OCI-LY7 (cell line): ENCODE measurements around the gene TMEM26.

ENCODE experiments used
- EZH2phosphoT487 ChIP-seq: fragments of 200-600 bp; sonication (generic); IDR thresholded peaks from 2 replicates; pipeline ENCODE4 v1.6.1; 2018; ENCODE audit warnings: low read depth, borderline replicate concordance, mild to moderate bottlenecking, mixed run types, antibody characterized with exemption, low read length, moderate library complexity, mixed read lengths
- TF ChIP-seq, protein P1 (sequence below): fragments of 200-600 bp; sonication (generic); conservative IDR thresholded peaks from 2 replicates; pipeline ENCODE4 v1.5.1; 2014; ENCODE audit warnings: mild to moderate bottlenecking, antibody characterized with exemption, low read length, moderate library complexity, mixed read lengths

DNA sequence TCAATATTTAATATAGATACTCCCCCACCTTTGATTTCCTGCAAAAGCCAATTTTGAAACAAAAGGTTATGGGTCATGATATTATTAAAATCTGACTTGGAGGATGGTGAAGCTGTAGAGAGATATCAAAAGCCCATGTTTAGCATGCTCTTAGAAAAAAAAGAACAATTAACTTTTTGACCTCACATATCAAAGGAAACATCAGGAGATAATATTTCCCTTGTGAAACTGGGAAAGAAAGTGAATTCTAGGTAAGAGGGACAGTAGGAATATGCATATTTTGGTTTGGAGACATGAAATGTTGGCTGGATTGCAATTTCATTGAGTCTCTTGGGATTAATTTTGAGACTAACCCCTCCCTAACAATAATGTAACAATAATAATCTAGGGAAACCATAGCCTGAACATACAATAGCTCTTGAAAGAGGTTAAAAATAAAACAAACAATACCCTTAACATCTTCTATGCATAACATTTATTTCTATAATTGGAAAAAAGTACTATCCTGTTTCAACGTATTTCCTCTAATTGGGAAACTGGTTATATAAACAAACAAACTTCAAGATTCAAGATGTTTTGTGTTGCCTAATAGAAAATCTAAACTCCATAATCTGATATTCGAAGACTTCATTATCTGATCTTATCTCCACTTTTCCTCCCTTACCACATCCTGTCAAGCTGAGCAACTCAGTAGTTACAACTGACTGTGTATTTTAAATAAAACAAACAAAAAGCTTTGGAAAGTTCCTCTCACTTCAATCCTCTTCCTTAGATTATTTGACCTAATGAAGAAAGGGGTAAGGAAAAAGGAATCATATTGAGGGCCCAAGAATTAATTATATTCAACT, 14.8 kb downstream of the TMEM26 start:
- TF ChIP-seq, protein P1, sequence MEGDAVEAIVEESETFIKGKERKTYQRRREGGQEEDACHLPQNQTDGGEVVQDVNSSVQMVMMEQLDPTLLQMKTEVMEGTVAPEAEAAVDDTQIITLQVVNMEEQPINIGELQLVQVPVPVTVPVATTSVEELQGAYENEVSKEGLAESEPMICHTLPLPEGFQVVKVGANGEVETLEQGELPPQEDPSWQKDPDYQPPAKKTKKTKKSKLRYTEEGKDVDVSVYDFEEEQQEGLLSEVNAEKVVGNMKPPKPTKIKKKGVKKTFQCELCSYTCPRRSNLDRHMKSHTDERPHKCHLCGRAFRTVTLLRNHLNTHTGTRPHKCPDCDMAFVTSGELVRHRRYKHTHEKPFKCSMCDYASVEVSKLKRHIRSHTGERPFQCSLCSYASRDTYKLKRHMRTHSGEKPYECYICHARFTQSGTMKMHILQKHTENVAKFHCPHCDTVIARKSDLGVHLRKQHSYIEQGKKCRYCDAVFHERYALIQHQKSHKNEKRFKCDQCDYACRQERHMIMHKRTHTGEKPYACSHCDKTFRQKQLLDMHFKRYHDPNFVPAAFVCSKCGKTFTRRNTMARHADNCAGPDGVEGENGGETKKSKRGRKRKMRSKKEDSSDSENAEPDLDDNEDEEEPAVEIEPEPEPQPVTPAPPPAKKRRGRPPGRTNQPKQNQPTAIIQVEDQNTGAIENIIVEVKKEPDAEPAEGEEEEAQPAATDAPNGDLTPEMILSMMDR = no peak
- TF ChIP-seq EZH2phosphoT487 = no peak
